Medulla oblongata (tissue), 1 donor: ENCODE measurements around the gene LAMB1.
"Not testable (repeated sequence)": the region's sequence is repeated elsewhere in the genome, so short reads cannot be mapped to it uniquely, and the experiment has no call there.

Experiments used
- DNase-seq: peaks from one replicate; pipeline ENCODE4 v3.0.0-alpha.2; 2015; ENCODE audit errors: extremely low spot score

LAMB1 gene

GRCh38 chr7:107917763-107918651 lies 85.0 kb downstream of the LAMB1 start:
- no peak for DNase-seq

- DNase-seq = no peak
Measured at GRCh38 chr7:107915541-107915940, 87.4 kb downstream of the LAMB1 start.

GRCh38 chr7:107914831-107915230 lies 88.1 kb downstream of the LAMB1 start:
- no peak for DNase-seq

GRCh38 chr7:107913851-107914250 lies 89.1 kb downstream of the LAMB1 start:
- no peak for DNase-seq

GRCh38 chr7:107911981-107912380 lies 91.0 kb downstream of the LAMB1 start:
- DNase-seq = no peak

GRCh38 chr7:107909445-107909844 lies 93.5 kb downstream of the LAMB1 start:
- DNase-seq = no peak

- no peak for DNase-seq
Measured at GRCh38 chr7:107907790-107908189, 95.2 kb downstream of the LAMB1 start.

GRCh38 chr7:107902381-107902780 lies 100.6 kb downstream of the LAMB1 start:
- no peak for DNase-seq

GRCh38 chr7:107900496-107901015 lies 102.4 kb downstream of the LAMB1 start:
- no peak for DNase-seq

- no peak for DNase-seq
Measured at GRCh38 chr7:107898997-107899594, 103.9 kb downstream of the LAMB1 start.

DNA sequence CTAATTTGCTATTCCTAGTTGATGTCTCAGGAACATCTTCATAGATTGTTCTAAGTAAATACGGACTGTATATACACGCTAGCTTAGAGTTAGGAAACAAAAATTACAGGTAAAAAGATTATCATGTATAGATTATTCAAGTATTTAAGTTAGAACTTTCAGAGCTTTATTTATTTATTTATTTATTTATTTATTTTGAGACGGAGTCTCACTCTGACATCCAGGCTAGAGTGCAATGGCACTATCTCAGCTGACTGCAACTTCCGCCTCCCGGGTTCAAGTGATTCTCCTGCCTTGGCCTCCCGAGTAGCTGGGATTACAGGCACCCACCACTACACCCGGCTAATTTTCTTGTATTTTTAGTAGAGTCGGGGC lies 110.6 kb downstream of the LAMB1 start:
- not testable (repeated sequence) for DNase-seq

DNA sequence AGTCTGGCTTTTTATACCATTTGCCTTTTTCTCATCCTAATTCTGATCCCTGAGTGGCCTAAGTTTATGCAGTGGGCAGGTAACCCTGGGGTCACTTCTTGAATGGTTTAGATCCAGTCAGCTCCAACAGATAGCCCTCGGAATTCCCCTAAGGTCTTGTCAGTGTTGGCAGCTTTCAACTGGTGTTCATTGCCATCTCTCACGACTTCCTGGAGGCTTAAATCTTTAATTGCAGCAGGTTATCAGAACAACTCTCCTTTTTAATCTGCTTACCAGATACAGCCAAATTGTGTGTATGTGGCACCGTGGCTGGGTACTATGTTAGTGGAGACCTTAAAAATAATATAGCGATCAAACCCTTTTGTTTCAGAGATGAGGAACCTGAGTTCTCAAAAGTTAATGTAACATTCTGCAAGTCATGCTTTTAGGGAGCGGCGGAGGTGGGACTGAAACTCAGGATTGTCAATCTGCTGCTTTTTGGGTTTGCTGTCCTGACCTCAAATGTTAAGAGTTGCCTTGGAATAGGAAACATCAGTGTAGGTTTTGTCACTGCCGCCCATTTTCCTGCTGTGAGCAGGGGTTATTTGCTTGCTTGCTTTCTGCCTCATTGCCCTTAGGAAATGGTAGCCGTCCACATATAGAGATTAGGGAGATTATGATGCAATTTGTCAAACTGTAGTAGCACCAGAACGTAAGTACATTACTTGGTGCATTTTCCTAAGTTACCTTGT lies 111.2 kb downstream of the LAMB1 start:
- DNase-seq = no peak

DNA sequence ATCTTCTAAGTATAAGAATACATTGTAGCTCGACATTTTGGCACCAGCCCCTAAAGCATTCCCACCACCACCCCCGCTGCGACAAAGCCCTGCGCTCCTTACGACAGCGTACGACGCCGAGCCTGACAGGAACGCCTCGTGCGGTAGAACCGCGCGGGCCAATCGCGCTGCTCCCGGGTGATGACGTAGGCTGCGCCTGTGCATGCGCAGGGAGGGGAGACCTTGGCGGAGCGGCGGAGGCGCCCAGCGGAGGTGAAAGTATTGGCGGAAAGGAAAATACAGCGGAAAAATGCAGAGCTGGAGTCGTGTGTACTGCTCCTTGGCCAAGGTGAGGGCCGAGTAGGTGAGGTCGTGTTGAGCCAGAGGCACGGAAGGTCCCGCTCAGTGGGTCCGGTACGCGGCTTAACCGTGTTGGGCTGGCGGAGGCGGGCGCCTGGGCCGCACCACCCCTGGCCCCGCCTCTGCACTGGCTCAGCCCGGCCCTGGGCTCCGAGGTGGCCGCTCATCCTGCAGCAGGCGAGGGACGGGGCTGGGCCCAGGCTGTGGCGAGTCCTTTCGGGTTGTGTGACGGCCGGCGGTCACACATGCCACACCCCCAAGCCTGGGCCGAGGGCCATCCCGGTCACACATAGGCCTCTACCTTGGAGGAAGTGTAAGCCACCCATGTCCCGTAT lies 111.9 kb downstream of the LAMB1 start, which contains the start of gene DLD:
Gene DLD (plus strand): TSS at position 222 of the 674 bp plus-strand sequence. CDS start 68 bp downstream, at position 290.
- DNase-seq = peak; percentile 94

- no peak for DNase-seq
Measured at GRCh38 chr7:107890493-107890961, 112.4 kb downstream of the LAMB1 start.

DNA sequence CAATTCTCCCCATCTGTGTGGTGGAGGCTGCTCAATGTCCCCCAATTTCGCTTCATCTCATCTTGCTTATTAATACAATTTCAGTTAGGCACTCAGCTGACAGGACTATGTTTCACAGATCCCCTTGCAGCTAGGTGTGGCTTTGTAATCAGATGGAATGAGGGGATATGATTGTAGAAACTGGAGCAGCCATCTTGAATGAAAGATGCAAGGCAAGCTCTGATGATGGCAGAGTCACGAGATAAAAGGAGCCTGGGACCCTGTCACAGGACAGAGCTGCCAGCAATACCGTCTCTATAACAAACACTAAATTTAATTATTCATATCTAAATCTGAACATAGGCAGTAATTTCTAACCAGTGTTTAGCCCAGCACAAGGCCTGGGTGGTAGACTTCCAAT lies 113.0 kb downstream of the LAMB1 start:
- DNase-seq = no peak

GRCh38 chr7:107887827-107888226 lies 115.1 kb downstream of the LAMB1 start:
- not testable (repeated sequence) for DNase-seq

- DNase-seq = no peak
Measured at GRCh38 chr7:107884066-107884818, 118.7 kb downstream of the LAMB1 start.

GRCh38 chr7:107882766-107883165 lies 120.2 kb downstream of the LAMB1 start:
- DNase-seq = no peak

- DNase-seq = peak; percentile 69
Measured at GRCh38 chr7:107879400-107880035, 123.4 kb downstream of the LAMB1 start.

- DNase-seq = no peak
Measured at GRCh38 chr7:107878636-107879035, 124.3 kb downstream of the LAMB1 start.
